Activated CD8-positive, alpha-beta memory T cell treated with anti-CD3 and anti-CD28 coated beads for 1 hour (primary cell): ENCODE measurements around the gene ZBTB8OS.

Experiments used
- DNase-seq, 2 donors: peaks; one replicate each; pipeline ENCODE4 v3.0.0-alpha.2; 2020; ENCODE audit warnings: low read depth in 1 of 2; ENCODE audit errors: extremely low read depth in 1 of 2

Gene ZBTB8OS

GRCh38 chr1:32612189-32612881, 38.0 kb downstream of the ZBTB8OS start:
- peak in 1 of 2 donors; percentile 18 for DNase-seq

- no peak for DNase-seq
Measured at GRCh38 chr1:32611859-32612188, 38.5 kb downstream of the ZBTB8OS start.

- DNase-seq = no peak
Measured at GRCh38 chr1:32609180-32609579, 41.2 kb downstream of the ZBTB8OS start.

GRCh38 chr1:32606565-32607371, 43.6 kb downstream of the ZBTB8OS start:
- DNase-seq = no peak

GRCh38 chr1:32605711-32606424, 44.5 kb downstream of the ZBTB8OS start:
- DNase-seq = no peak

GRCh38 chr1:32600034-32600433, 50.3 kb downstream of the ZBTB8OS start:
- no peak for DNase-seq

GRCh38 chr1:32592943-32593342, 57.4 kb downstream of the ZBTB8OS start:
- DNase-seq = no peak

- no peak for DNase-seq
Measured at GRCh38 chr1:32580348-32581017, 69.9 kb downstream of the ZBTB8OS start.
